SK-N-DZ (cell line): ENCODE results near the gene USP32.
"Not testable (repeated sequence)": the region's sequence is repeated elsewhere in the genome, so short reads cannot be mapped to it uniquely, and the experiment has no call there.

Source experiments
- DNase-seq: peaks from one replicate; pipeline ENCODE4 v3.0.0-alpha.2; 2015; ENCODE audit warnings: low spot score

USP32 gene

DNA sequence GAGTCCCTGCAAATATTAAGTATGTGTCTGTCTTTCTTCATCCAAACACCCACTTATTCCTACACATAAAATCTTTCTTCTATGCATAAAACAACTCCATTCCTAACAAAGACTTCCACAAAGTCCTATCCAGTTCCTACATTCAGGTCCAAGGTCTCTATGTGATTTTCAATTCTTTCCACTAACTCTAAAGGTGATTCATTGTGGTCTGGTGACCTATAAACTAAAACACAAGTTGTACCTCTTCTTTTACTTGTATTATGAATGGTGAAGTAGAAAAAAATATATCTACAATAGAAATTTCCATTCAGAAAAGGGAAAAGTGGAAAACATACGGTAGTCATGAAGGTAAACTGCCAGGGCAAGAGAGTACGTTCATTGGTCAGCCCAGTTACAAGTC is 56.6 kb downstream of the USP32 start:
- no peak for DNase-seq

DNA sequence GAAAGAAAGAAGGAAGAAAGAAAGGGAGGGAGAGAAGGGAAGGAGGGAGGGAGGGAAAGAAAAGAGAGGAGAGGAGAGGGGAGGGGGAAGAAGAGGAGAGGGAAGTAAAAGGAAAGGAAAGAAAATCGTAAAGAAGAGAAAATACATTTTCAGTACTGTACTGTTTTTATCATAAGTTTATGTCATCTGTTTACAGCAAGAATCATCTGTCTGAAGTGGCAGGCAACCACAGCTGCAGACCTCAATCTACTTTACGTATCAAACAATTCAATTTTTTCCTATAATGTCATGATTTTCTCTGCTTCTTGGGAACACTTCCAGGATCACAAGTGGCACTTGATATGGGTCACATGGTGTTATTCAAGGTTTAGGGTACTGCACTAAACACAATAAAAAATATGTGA is 58.3 kb downstream of the USP32 start:
- no peak for DNase-seq

DNA sequence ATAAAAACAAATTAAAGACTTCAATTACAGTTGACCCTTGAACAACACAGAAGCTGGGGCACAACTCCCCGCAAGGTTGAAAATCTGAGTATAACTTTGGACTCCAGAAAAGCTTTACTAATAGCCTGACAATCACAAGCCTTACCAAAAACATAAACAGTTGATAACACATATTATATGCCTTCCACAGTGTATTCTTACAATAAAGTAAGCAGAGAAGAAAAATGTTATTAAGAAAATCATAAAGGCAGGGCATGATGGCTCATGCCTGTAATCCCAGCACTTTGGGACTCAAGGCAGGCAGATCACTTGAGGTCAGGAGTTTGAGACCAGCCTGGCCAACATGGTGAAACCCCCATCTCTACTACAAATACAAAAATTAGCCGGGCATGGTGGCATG is 58.9 kb downstream of the USP32 start:
- DNase-seq, result not testable (repeated sequence)

DNA sequence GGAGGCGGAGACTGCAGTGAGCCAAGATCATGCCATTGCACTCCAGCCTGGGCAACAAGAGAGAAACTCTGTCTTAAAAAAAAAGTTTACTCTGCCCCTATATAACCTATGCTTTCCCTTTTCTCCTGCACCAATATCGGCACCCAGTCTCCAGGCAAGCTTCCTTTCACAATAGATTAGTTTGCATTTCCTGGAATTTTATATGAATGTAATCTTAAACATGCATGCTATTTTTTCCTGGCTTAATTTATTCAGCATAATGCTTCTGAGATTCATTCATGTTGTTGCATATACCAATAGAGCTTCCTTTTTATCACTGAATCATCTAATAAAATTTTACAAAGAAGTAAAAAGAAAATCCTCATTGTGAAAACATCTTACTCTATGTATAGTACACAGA is 59.4 kb downstream of the USP32 start:
- DNase-seq, result no peak

DNA sequence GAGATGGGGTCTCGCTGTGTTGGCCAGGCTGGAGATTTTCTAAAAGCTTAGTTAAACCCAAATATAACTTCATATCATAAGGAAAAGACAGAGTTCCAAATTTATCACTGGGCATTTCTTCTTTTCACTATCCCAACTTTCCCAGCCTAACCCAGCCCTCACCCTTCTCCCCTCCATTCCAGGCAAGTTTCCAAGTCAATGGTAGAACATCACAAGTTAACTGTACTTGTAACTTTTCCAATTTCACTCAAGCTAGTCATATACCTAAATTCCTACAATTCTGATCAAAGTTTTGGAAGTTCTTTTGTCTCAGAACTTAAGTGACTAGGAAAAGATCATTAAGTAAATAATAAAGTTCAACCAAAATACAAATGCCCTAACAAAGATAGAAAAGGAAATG is 61.2 kb downstream of the USP32 start:
- no peak for DNase-seq

DNA sequence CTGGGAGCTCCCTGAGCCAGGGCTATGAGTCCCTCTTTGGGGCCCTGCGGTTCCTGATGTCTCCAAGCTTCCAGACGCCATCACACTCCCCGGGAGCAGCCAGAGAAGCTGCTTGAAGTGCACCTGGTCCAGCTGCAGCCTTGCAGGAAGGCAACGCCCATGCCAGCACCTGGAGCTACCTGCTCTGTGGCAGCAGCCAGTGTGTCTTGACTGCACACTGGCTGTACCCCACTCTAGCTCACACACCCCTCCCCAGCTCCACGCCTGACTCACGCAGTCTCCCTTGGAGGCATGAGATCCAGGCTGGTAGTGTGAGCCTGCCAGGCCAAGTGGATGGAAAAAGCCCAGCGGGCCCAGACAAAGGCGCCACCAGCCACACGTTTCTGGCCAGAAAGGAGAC is 63.3 kb downstream of the USP32 start:
- DNase-seq, result no peak

DNA sequence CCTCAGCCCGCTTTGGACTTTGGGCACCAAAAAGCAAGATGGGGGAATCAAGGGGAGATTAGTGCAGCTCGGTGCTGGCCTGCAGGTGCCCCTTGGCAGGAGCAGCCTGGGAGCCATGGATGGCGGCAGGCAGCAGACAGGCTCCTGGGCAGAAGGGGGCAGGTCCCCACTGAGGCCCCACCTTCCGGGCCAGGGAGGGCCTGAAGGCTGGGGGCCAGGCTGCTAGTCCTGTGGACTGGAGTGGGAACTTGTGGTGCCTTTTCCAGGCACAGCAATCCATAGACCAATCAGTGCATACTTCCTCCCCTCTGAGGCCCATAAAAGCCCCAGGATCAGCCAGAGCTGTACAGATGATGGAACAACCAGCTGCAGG is 64.0 kb downstream of the USP32 start:
- DNase-seq, result no peak

DNA sequence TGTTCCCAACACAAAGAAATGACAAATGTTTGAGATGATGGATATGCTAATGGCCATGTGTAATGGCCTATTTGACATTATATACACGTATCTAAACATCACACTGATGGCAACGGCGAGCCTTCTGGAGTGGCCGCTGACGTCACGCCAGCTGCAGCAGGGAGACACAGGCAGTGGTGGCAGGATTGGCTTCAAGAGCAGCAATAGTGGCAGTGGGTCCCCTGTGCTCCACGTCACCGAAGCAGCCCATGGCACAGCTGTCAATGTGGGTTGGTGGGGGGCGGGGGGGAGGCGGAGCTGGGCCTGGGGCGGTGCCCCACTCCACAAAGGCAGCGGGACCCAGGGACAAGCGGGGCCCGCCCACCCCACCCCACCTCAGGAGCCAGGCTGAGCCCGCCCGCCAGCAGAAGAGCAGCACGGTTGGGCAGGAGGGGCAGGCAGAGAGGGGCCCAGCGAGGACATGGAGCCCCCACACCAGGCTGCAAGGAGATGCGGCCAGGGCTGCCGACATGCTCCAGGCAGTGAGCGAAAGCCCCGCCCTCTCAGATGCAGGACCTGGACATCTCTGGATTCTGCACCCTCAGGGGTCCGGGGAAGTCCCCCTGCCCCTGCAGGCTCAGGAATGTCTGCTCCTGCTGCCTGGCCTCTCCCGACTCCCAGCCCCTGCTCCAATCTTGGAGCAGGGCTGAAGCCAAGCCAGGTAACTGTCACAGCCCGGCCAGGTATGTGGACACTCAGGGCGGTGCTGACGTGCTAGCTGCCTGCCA is 64.6 kb downstream of the USP32 start:
- DNase-seq, result no peak

DNA sequence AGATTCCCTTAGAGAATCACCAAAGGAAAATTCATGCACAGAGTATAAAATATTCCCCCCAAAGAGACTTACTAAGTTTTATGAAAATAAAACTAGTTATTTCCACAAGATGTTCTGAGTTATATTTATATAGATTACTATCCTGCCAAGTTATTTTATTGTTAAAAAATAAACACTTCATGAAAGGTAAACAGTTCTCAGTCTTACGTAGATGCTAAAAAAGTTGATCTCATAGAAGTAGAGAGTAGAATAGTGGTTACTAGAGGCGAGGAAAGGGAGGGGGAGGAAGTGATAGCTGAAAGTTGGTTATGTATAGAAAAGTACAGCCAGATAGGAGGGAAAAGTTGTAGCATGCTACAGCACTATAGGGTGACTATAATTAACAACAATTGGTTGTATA is 65.2 kb downstream of the USP32 start:
- DNase-seq, result no peak

DNA sequence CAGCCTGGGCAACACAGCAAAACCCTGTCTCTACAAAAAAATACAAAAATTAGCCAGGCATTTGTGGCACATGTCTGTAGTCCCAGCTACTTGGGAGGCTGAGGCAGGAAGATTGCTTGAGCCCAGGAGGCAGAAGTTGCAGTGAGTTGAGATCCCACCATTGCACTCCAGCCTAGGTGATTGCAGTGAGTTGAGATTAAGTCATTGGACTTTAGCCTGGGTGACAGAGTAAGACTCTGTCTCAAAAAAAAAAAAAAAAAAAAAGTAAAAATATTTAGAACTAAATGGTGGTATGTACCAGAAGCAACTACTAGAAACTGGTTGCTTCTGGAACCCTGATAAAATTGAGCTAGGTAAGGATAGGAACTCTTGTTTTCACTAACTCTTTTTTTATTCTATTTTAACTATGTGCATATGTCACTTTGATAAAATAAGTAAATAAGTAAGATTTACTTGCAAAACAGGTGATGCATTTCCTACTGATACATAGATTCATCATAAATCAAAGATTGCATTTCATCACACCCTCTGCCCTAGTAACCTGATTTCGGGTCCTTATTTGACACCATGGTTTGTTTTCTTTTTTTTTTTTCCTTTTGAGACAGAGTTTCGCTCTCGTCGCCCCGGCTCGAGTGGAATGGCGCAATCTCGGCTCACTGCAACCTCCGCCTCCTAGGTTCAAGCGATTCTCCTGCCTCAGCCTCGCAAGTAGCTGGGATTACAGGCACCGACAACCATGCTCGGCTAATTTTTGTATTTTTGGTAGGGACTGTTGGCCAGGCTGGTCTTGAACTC is 66.0 kb downstream of the USP32 start:
- DNase-seq, result no peak

DNA sequence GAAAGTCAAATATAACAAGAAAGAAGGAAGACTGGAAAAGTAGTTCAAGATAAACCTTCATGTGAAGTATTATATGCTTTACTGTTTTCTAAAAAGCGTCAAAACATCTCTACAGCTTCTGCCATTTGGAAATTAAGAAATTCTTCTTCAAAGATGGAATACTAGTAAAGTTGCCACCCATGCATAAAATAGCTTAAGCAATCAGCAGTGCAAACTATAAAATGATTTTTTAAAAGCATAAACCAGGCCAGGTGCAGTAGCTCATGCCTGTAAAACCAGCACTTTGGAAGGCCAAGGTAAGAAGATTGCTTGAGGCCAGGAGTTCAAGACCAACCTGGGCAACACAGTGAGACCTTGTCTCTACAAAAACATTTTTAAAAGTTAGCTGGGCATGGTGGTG is 68.2 kb downstream of the USP32 start:
- no peak for DNase-seq

DNA sequence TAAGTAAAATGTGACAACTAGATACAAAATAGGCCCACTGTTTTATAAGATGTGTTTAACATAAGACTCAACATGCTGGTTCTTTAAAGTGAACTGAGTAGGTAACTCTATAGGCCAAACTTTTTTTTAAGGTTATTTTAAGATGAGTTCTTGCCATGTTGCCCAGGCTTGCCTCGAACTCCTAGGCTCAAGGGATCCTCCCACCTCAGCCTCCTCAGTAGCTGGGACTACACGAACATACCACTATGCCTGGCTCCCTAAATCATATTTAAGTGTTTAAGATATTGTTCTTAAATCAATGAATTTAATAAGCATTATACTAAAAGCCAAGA is 69.9 kb downstream of the USP32 start:
- DNase-seq, result no peak

DNA sequence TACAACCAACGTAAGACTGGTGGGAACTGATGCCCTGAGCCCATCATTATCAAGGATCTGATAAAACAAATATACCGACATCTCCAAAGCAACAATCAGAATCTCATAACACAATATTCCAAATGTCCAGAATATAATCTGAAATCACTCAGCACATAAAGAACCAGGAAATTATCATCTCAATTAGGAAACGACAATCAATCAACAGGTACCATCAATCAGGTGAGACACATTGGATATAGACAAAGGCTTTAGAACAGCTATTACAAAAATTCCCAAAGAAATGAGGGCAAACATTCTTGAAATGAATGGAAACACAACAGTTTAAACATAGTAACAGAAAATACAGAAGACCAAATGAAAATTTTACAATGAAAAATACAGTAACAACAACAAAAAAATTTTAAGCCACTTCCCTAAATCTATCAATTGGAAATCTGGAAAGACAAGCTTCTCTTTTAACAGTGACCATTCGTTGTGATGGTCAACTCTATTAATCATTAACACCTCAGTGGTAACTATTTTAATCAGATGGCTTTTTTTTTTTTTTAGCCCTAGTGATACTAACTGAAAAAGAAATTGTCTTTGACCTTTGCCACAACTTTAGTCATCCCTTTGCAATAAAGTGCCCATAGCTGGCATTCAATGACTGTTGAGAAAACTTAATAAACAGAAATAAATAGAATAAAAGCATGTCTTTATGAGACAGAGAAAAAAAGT is 70.4 kb downstream of the USP32 start:
- no peak for DNase-seq

DNA sequence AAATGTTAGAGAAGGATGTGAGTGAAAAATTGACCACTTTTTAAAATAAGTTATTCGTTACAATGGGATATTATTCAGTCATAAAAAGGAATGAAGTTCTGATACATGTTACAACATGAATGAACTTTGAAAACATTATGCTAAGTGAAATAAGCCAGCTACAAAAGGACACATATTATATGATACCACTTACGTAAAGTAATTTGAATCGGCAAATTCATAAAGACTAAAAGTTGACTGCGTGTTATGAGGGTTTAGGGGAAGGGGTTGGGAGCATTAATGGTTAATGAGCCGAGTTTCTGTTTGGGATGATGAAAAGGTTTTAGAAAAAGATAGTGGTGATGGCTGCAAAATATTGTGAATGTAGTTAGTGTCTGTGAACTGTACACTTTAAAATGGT is 73.1 kb downstream of the USP32 start:
- DNase-seq, result no peak

DNA sequence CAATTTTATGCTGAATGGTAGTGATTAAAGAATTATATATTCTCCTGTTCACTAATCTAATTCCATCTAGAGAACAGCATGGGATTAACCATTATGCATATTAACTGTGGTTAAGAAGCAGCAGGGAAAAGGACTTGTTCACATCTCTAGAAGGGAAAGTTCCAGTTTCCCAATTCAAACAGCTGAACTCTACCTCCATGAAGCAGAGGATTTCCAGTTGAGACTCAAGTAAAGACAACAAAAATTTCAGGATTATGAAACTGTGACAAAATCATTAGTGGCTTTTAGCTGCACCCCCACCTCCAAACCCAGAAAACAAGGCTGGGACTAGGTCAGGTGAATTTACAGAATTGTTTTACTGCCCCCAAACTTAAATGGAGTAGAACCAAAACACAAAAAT is 73.6 kb downstream of the USP32 start:
- DNase-seq, result no peak

DNA sequence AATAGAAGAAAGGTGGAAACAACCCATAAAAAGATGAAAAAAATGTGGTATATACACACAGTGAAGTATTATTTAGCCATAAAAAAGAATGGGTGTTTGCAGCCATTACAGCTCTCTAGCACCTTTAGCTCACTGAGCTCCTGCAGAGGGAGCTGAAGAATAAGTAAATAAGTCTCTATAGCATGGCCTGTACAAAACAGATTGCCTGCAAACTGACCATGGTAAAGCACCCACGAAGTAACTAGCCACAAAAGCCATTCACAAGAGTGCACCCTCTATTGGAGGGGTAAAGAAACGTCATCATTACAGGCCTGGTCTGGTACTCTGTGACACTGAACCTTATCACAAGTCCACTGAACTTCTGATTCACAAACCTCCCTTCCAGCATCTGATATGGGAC is 76.3 kb downstream of the USP32 start:
- no peak for DNase-seq

DNA sequence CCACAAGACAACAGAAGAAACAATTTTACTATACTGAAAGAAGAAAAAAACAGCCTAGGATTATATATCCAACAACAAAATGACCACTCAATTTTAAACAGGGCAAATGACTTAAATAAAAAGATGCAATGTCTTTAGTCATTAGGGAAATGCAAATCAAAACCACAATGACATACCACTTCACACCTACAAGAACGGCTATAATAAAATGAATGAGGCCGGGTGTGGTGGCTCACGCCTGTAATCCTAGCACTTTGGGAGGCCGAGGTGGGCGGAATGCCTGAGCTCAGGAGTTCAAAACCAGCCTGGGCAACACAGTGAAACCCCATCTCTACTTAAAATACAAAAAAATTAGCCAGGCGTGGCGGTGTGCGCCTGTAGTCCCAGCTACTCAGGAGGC is 77.0 kb downstream of the USP32 start:
- not testable (repeated sequence) for DNase-seq

DNA sequence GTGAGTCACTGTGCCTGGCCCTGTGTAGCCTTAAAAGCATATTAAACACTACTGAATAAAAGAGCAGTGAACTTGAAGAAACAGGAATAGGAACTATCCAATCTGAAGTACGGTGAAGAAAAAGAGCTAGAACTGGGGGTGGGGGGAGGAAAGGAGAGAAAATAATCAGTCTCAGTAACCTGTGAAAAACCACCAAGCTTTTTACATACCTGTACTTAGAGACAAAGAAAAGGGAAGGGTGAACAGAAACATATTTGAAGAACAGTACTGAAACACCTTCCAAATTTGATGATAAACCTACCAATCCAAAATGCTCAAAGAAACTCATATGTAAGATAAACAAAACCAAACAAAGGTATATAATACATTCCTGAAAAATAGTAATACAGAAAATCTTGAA is 77.5 kb downstream of the USP32 start:
- DNase-seq, result no peak

DNA sequence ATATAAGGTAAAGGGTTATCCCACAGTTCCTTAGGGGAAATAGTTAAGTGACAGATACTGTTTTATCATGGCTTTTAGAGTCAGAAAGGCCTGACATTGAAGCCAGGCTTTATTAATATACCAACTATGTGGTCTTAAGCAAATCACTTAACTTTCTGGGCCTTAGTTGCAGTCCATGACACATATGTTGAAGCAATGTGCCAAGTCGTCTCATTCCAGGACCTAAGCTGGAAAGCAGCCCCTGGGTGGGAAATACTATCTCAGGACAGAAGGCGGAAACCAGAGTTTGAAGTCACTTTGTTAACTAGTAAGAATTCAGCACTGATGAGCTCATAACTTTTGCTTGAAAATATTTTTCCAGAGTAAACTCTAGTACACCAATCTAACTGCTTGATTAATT is 80.0 kb downstream of the USP32 start:
- no peak for DNase-seq

DNA sequence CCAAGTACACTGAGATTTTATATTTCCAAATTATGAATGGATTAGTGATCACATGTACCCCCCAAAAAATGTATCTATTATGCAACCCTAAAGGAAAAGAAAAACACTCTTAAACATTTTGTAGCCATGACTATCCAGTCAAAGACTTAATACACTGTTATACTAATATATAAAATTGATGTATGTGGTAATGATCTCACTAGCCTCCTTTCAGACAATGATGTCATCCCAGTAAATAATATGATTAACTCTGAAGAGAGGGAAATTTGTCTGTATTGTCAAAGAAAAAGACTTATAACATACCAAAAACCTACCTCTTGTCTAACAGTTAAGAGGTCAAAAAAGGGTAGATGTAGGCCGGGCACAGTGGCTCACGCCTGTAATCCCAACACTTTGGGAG is 80.7 kb downstream of the USP32 start:
- no peak for DNase-seq

DNA sequence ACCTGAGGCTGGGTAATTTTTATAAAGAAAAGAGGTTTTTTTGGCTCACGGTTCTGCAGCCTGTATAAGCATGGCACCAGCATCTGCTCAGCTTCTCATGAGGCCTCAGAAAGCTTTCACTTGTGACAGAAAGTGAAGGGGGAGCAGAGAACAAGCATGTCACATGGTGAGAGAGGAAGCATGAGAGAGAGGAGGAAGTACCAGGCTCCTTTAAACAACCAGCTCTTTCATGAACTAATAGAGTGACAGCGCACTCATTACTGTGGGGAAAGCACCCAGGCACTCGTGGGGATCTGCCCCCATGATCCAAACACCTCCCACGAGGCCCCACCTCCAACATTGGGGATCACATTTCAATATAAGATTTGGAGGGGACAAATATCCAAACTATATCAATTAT is 86.8 kb downstream of the USP32 start:
- DNase-seq, result no peak

DNA sequence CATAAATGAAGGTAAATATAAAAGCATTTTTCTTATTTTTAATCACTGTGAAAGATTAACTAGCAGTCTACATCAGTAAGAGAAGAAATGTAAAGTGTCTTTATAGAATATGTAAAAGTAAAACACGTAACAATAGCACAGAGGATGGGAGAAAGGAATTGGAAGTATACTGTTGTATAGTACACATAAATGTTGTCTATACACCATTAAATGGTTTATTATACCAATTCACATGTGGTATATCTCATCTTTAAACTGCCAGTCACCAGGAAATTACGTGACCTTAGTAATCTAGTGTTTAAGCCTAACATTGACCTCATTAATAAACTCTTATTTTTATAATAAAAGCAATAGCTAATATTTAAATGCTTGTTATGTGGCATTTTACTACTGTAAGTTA is 87.4 kb downstream of the USP32 start:
- no peak for DNase-seq
